ENCODE data around the gene SUPT5H. TPM values are rescaled to one million over a fixed set of nuclear protein-coding genes. Genes with fewer than 3 reads are reported as not detected.

SUPT5H gene
- total and polyA plus RNA-seq, 2 of the 13 experiments (the other 11 are each of a cell fraction or from before 2014, with no cell fraction given): 48.2 to 51.7 TPM

DNA sequence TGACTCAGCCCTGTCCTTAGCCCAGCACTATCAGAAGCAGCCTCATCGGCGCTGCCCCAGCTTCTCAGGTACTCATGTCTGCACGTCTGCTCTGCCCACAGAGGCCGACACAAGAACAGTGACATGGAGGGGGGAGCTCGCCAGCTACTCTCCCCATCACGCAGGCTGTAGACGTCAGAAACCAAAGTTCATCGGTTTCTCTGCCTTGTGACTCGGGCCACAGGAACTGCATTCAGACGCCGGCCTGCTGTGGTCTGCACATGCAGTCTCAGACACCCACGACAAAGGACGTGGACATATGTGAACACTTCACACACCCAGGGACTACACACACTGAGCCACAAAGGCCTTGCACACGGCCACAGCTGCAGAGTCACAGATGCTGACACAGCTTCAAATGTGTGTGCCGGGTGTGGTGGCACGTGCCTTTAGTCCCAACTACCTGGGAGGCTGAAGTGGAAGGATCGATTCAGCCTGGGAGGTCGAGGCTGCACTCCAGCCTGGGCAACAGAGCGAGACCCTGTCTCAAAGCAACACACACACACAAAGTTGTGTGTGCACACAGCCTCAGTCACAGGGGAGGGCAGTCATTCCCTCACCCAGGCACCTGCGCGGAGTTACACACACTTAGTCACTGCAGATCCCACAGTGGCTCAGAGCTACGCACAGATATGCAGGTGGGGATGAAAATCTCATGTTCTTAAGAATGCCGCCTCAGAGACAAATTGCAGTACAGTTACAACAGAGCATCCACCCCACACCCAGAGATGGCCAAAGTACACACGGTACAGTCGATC is 43.6 kb upstream of the SUPT5H start (continued):
- TF ChIP-seq, protein P1, sequence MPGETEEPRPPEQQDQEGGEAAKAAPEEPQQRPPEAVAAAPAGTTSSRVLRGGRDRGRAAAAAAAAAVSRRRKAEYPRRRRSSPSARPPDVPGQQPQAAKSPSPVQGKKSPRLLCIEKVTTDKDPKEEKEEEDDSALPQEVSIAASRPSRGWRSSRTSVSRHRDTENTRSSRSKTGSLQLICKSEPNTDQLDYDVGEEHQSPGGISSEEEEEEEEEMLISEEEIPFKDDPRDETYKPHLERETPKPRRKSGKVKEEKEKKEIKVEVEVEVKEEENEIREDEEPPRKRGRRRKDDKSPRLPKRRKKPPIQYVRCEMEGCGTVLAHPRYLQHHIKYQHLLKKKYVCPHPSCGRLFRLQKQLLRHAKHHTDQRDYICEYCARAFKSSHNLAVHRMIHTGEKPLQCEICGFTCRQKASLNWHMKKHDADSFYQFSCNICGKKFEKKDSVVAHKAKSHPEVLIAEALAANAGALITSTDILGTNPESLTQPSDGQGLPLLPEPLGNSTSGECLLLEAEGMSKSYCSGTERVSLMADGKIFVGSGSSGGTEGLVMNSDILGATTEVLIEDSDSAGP (CRISPR knock-in tag; IDR thresholded peaks at IDR 0.05; ENCODE audit: borderline replicate concordance): peak; percentile 93
- TF ChIP-seq, protein P2, sequence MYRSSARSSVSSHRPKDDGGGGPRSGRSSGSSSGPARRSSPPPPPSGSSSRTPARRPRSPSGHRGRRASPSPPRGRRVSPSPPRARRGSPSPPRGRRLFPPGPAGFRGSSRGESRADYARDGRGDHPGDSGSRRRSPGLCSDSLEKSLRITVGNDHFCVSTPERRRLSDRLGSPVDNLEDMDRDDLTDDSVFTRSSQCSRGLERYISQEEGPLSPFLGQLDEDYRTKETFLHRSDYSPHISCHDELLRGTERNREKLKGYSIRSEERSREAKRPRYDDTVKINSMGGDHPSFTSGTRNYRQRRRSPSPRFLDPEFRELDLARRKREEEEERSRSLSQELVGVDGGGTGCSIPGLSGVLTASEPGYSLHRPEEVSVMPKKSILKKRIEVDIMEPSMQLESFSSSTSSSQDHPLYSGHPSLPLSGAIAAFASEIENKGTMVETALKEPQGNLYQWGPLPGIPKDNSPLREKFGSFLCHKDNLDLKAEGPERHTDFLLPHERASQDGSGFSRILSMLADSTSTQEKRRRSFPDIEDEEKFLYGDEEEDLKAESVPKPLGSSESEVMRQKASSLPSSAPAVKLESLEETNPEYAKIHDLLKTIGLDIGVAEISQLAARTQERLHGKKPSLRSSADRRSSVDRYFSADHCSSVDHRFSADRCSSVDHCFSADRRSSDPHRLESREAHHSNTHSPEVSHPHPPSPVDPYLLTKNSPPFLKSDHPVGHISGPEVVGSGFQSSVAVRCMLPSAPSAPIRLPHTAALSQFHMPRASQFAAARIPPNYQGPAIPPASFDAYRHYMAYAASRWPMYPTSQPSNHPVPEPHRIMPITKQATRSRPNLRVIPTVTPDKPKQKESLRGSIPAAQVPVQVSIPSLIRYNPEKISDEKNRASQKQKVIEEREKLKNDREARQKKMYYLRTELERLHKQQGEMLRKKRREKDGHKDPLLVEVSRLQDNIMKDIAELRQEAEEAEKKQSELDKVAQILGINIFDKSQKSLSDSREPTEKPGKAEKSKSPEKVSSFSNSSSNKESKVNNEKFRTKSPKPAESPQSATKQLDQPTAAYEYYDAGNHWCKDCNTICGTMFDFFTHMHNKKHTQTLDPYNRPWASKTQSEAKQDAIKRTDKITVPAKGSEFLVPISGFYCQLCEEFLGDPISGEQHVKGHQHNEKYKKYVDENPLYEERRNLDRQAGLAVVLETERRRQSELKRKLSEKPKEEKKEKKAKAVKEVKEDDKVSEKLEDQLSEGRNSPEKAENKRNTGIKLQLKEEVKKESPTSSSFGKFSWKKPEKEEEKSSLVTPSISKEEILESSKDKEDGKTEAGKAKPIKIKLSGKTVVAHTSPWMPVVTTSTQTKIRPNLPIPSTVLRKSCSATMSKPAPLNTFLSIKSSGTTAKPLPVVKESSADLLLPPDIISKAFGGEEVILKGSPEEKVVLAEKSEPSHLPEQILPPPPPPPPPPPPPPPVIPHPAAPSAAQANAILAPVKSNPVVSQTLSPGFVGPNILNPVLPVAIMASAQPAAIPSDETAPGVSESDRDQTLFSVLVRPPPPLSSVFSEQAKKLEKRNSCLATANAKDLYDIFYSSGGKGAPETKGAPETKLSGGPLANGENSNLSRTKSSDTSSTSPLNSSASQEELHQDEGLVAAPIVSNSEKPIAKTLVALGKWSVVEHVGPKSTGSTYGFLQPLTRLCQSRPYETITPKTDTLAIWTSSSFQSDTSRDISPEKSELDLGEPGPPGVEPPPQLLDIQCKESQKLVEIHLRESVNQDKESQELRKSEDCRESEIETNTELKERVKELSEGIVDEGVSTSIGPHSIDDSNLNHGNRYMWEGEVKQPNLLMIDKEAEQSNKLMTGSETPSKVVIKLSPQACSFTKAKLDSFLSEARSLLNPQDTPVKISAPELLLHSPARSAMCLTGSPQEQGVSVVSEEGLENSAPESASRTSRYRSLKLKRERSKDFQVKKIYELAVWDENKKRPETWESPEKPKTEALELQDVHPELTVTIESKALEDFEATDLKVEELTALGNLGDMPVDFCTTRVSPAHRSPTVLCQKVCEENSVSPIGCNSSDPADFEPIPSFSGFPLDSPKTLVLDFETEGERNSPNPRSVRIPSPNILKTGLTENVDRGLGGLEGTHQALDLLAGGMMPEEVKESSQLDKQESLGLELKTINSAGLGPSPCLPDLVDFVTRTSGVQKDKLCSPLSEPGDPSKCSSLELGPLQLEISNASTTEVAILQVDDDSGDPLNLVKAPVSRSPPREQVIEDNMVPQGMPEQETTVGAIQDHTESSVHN (CRISPR knock-in tag; IDR thresholded peaks at IDR 0.05): no peak
- TF ChIP-seq AKAP8 (CRISPR knock-in tag; IDR thresholded peaks at IDR 0.05) (peak; percentile 92; the same call in 1 of the 2 replicates), HOXA3 (CRISPR knock-in tag; IDR thresholded peaks at IDR 0.05) (peak; percentile 92), ZNF713 (CRISPR knock-in tag; IDR thresholded peaks at IDR 0.05) (no peak), ZNF335 (CRISPR knock-in tag; IDR thresholded peaks at IDR 0.05) (0 out of 2 replicates have a peak, but pooled peaks have one; percentile 78), CAMTA2 (CRISPR knock-in tag; IDR thresholded peaks at IDR 0.05; ENCODE audit: borderline replicate concordance) (peak; percentile 79), KAT2B (IDR thresholded peaks at IDR 0.05; ENCODE audit: borderline replicate concordance, low read depth, low read length) (no peak), ZNF891 (CRISPR knock-in tag; IDR thresholded peaks at IDR 0.05) (peak; percentile 97)
- TF ChIP-seq, protein P3, sequence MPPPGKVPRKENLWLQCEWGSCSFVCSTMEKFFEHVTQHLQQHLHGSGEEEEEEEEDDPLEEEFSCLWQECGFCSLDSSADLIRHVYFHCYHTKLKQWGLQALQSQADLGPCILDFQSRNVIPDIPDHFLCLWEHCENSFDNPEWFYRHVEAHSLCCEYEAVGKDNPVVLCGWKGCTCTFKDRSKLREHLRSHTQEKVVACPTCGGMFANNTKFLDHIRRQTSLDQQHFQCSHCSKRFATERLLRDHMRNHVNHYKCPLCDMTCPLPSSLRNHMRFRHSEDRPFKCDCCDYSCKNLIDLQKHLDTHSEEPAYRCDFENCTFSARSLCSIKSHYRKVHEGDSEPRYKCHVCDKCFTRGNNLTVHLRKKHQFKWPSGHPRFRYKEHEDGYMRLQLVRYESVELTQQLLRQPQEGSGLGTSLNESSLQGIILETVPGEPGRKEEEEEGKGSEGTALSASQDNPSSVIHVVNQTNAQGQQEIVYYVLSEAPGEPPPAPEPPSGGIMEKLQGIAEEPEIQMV (CRISPR knock-in tag; IDR thresholded peaks at IDR 0.05; ENCODE audit: low read depth): peak; percentile 77
- TF ChIP-seq, protein P4, sequence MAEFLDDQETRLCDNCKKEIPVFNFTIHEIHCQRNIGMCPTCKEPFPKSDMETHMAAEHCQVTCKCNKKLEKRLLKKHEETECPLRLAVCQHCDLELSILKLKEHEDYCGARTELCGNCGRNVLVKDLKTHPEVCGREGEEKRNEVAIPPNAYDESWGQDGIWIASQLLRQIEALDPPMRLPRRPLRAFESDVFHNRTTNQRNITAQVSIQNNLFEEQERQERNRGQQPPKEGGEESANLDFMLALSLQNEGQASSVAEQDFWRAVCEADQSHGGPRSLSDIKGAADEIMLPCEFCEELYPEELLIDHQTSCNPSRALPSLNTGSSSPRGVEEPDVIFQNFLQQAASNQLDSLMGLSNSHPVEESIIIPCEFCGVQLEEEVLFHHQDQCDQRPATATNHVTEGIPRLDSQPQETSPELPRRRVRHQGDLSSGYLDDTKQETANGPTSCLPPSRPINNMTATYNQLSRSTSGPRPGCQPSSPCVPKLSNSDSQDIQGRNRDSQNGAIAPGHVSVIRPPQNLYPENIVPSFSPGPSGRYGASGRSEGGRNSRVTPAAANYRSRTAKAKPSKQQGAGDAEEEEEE (CRISPR knock-in tag; IDR thresholded peaks at IDR 0.05; ENCODE audit: borderline replicate concordance): no peak
- TF ChIP-seq, protein P5, sequence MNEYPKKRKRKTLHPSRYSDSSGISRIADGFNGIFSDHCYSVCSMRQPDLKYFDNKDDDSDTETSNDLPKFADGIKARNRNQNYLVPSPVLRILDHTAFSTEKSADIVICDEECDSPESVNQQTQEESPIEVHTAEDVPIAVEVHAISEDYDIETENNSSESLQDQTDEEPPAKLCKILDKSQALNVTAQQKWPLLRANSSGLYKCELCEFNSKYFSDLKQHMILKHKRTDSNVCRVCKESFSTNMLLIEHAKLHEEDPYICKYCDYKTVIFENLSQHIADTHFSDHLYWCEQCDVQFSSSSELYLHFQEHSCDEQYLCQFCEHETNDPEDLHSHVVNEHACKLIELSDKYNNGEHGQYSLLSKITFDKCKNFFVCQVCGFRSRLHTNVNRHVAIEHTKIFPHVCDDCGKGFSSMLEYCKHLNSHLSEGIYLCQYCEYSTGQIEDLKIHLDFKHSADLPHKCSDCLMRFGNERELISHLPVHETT (CRISPR knock-in tag; conservative IDR thresholded peaks at IDR 0.05): peak; percentile 79
- TF ChIP-seq, protein P6, sequence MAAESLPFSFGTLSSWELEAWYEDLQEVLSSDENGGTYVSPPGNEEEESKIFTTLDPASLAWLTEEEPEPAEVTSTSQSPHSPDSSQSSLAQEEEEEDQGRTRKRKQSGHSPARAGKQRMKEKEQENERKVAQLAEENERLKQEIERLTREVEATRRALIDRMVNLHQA (CRISPR knock-in tag; IDR thresholded peaks at IDR 0.05): no peak
